IMR-90 (cell line): ENCODE results near the gene TULP4. TPM values are rescaled to one million over a fixed set of nuclear protein-coding genes. Genes with fewer than 3 reads are reported as not detected.

Experiments used
- ATAC-seq: fragments of 200-7000 bp; cut with Tn5 transposase; 2 replicates; pipeline ENCODE4 v1.9.1; 2020; ENCODE audit warnings: low read depth, mild to moderate bottlenecking, moderate library complexity
- BruUV-seq: library from RNA; stranded (reverse); fragments of 400-500 nt; replicated peaks from 2 replicates; lab custom pipeline; 2021; lab: Mats Ljungman, UMichigan
- CTCF ChIA-PET: fragments of 300-600 bp; formaldehyde crosslinking; extraction: SDS; loops from one replicate; lab custom pipeline; 2021; ENCODE audit warnings: antibody characterized with exemption; lab: Yijun Ruan, JAX
- POLR2A ChIA-PET: fragments of 300-600 bp; sonication (Branson Sonifier 250); formaldehyde crosslinking; loops from one replicate; lab custom pipeline; 2022; ENCODE audit warnings: antibody characterized with exemption; ENCODE audit not compliant: unreplicated experiment; lab: Charles Lee
- DNase-seq: peaks from one replicate; pipeline ENCODE4 v3.0.0; 2013
- H2AFZ ChIP-seq: replicated peaks from 2 replicates; pipeline ENCODE3; 2013; ENCODE audit warnings: low read length, mild to moderate bottlenecking; ENCODE audit not compliant: poor library complexity
- H2AK5ac ChIP-seq: 2 replicates; pipeline ENCODE4 v1.6.1; 2013; ENCODE audit warnings: low read depth, low read length, inconsistent platforms
- H2AK9ac ChIP-seq: replicated peaks from 2 replicates; pipeline ENCODE3; 2013; ENCODE audit warnings: mild to moderate bottlenecking, low read depth, low read length, moderate library complexity; ENCODE audit not compliant: poor library complexity
- H2BK120ac ChIP-seq: 2 replicates; pipeline ENCODE4 v1.6.1; 2013; ENCODE audit warnings: low read depth, low read length, inconsistent platforms
- H2BK15ac ChIP-seq: 3 replicates; pipeline ENCODE4 v1.6.1; 2013; ENCODE audit warnings: low read depth, low read length, inconsistent platforms
- H2BK20ac ChIP-seq: 2 replicates; pipeline ENCODE4 v1.6.1; 2013; ENCODE audit warnings: low read depth, mild to moderate bottlenecking, inconsistent platforms, low read length, moderate library complexity
- H2BK5ac ChIP-seq: 2 replicates; pipeline ENCODE4 v1.6.1; 2013; ENCODE audit warnings: mild to moderate bottlenecking, low read depth, low read length, inconsistent platforms; ENCODE audit not compliant: poor library complexity, severe bottlenecking
- H3K14ac ChIP-seq: replicated peaks from 2 replicates; pipeline ENCODE4 v1.6.1; 2013; ENCODE audit warnings: low read depth, low read length, inconsistent platforms
- H3K18ac ChIP-seq: 2 replicates; pipeline ENCODE4 v1.6.1; 2013; ENCODE audit warnings: low read depth, low read length, control low read depth
- H3K23ac ChIP-seq: 2 replicates; pipeline ENCODE4 v1.6.1; 2013; ENCODE audit warnings: low read depth, low read length, inconsistent platforms
- H3K27ac ChIP-seq: 2 replicates; pipeline ENCODE4 v1.5.1; 2013; ENCODE audit warnings: mild to moderate bottlenecking, control low read depth, low read length; ENCODE audit not compliant: insufficient read depth
- H3K27me3 ChIP-seq: 2 replicates; pipeline ENCODE4 v1.6.1; 2013; ENCODE audit warnings: low read length; ENCODE audit not compliant: control insufficient read depth, insufficient read depth
- H3K36me3 ChIP-seq: 2 replicates; pipeline ENCODE4 v1.6.1; 2013; ENCODE audit warnings: low read length, mixed read lengths; ENCODE audit not compliant: control insufficient read depth, insufficient read depth
- H3K4ac ChIP-seq: 2 replicates; pipeline ENCODE4 v1.6.1; 2013; ENCODE audit warnings: low read depth, low read length, inconsistent platforms
- H3K4me1 ChIP-seq: 2 replicates; pipeline ENCODE4 v1.6.1; 2013; ENCODE audit warnings: low read length, mixed read lengths; ENCODE audit not compliant: control insufficient read depth, insufficient read depth
- H3K4me2 ChIP-seq: 2 replicates; pipeline ENCODE4 v1.6.1; 2013; ENCODE audit warnings: low read depth, mild to moderate bottlenecking, control low read depth, low read length, moderate library complexity
- H3K4me3 ChIP-seq: 2 replicates; pipeline ENCODE4 v1.5.1; 2013; ENCODE audit warnings: low read depth, mild to moderate bottlenecking, control low read depth, low read length, moderate library complexity; ENCODE audit not compliant: insufficient read depth
- H3K56ac ChIP-seq: 2 replicates; pipeline ENCODE4 v1.6.1; 2013; ENCODE audit warnings: low read length, inconsistent platforms; ENCODE audit not compliant: insufficient read depth; ENCODE audit errors: extremely low read depth
- H3K79me1 ChIP-seq, 2 experiments: 2 replicates each; pipeline ENCODE4 v1.6.1; 2013; ENCODE audit warnings: low read length in 2 of 2, inconsistent platforms in 1 of 2, low read depth in 1 of 2
- H3K9ac ChIP-seq: 2 replicates; pipeline ENCODE4 v1.6.1; 2013; ENCODE audit warnings: low read depth, low read length, control low read depth
- H3K9me1 ChIP-seq: 2 replicates; pipeline ENCODE4 v1.6.1; 2013; ENCODE audit warnings: low read length, inconsistent platforms; ENCODE audit not compliant: insufficient read depth
- H3K9me3 ChIP-seq: 2 replicates; pipeline ENCODE4 v1.6.1; 2013; ENCODE audit warnings: low read length; ENCODE audit not compliant: control insufficient read depth, insufficient read depth
- H4K20me1 ChIP-seq: 2 replicates; pipeline ENCODE4 v1.6.1; 2013; ENCODE audit warnings: low read length, inconsistent platforms; ENCODE audit not compliant: insufficient read depth
- H4K5ac ChIP-seq: 2 replicates; pipeline ENCODE4 v1.6.1; 2013; ENCODE audit warnings: mild to moderate bottlenecking, low read depth, low read length, control low read depth
- H4K8ac ChIP-seq, 2 experiments: 2 replicates each; pipeline ENCODE4 v1.6.1; 2013; ENCODE audit warnings: low read depth in 2 of 2, low read length in 2 of 2, control low read depth in 1 of 2, inconsistent platforms in 1 of 2
- H4K91ac ChIP-seq: 2 replicates; pipeline ENCODE4 v1.6.1; 2013; ENCODE audit warnings: low read depth, low read length, inconsistent platforms; ENCODE audit not compliant: insufficient read depth
- BHLHE40 ChIP-seq: fragments of 150-350 bp; IDR thresholded peaks from 2 replicates; pipeline ENCODE4 v1.6.1; 2016; ENCODE audit warnings: mild to moderate bottlenecking, low read depth, low read length
- CEBPB ChIP-seq: IDR thresholded peaks from 2 replicates; pipeline ENCODE4 v1.6.1; 2012; ENCODE audit warnings: low read depth, low read length, improper control_type of control experiment
- CHD1 ChIP-seq: IDR thresholded peaks from 2 replicates; pipeline ENCODE4 v1.6.1; 2012; ENCODE audit warnings: low read depth, low read length, improper control_type of control experiment
- CTCF ChIP-seq: conservative IDR thresholded peaks from 2 replicates; pipeline ENCODE4 v1.5.1; 2012; ENCODE audit warnings: mild to moderate bottlenecking, low read depth, low read length, improper control_type of control experiment
- ELK1 ChIP-seq: fragments of 150-350 bp; IDR thresholded peaks from 2 replicates; pipeline ENCODE4 v1.6.1; 2016; ENCODE audit warnings: low read depth, mild to moderate bottlenecking, low read length, moderate library complexity, borderline replicate concordance
- MAFK ChIP-seq: IDR thresholded peaks from 2 replicates; pipeline ENCODE4 v1.6.1; 2012; ENCODE audit warnings: low read depth, low read length, improper control_type of control experiment
- MXI1 ChIP-seq: IDR thresholded peaks from 2 replicates; pipeline ENCODE4 v1.6.1; 2012; ENCODE audit warnings: low read depth, mild to moderate bottlenecking, low read length, moderate library complexity, borderline replicate concordance
- POLR2A ChIP-seq: IDR thresholded peaks from 2 replicates; pipeline ENCODE4 v1.6.1; 2012; ENCODE audit warnings: mild to moderate bottlenecking, low read depth, low read length
- RAD21 ChIP-seq: IDR thresholded peaks from 2 replicates; pipeline ENCODE4 v1.6.1; 2012; ENCODE audit warnings: low read length, improper control_type of control experiment
- RCOR1 ChIP-seq: IDR thresholded peaks from 2 replicates; pipeline ENCODE4 v1.6.1; 2012; ENCODE audit warnings: mild to moderate bottlenecking, low read length, improper control_type of control experiment; ENCODE audit not compliant: insufficient replicate concordance
- RFX5 ChIP-seq: IDR thresholded peaks from 2 replicates; pipeline ENCODE4 v1.8.0; 2012; ENCODE audit warnings: low read depth, mild to moderate bottlenecking, low read length, moderate library complexity
- SMC3 ChIP-seq: fragments of 150-350 bp; IDR thresholded peaks from 2 replicates; pipeline ENCODE4 v1.6.1; 2016; ENCODE audit warnings: low read depth, mild to moderate bottlenecking, antibody characterized with exemption, low read length, moderate library complexity
- WGBS, 2 experiments: methylation state at CpG; one replicate each; pipeline versions ENCODE4 v1.1.5 to v1.1.7; 2013; ENCODE audit warnings: missing lambda C conversion rate in 2 of 2; ENCODE audit not compliant: insufficient read length in 1 of 2; ENCODE audit errors: extremely low coverage in 2 of 2; 5-methylcytosine and 5-hydroxymethylcytosine counted together
- dilution Hi-C: fragments of 300-500 bp; cut with HindIII; formaldehyde crosslinking; loops from one replicate; pipeline ENCODE4 v1.14.3; 2018; ENCODE audit warnings: low sequenced_read_pairs; ENCODE audit not compliant: unreplicated experiment
- in situ Hi-C: fragments of 300-500 bp; cut with MboI; formaldehyde crosslinking; loops from 3 replicates; pipeline ENCODE4 v1.14.3; 2019; ENCODE audit warnings: low sequenced_read_pairs, inconsistent platforms, mixed read lengths
- intact Hi-C: fragments of 100-400 bp; cut with micrococcal nuclease; formaldehyde crosslinking; loops from 2 replicates; pipeline ENCODE4 v1.10.0; 2022
- polyA plus RNA-seq, 3 experiments: library from polyadenylated mRNA; depleted of rRNA; stranded (reverse); fragments of >200 nt; gene quantifications; 2 replicates each; pipeline ENCODE4 v1.2.3, GENCODE V29; 2012; ENCODE audit warnings: low replicate concordance in 1 of 3
- total RNA-seq: library from RNA; depleted of rRNA; stranded (reverse); fragments of >200 nt; gene quantifications from 2 replicates; pipeline ENCODE4 v1.2.3, GENCODE V29; 2012
- TF ChIP-seq, protein P1 (sequence below): fragments of 150-350 bp; IDR thresholded peaks from 2 replicates; pipeline ENCODE4 v1.6.1; 2017; ENCODE audit warnings: mild to moderate bottlenecking, antibody characterized with exemption, low read length, low read depth

TULP4 gene
- total and polyA plus RNA-seq, 2 of the 4 experiments (the other 2 are of a cell fraction): 8.1 to 30.6 TPM

GRCh38 chr6:158356586-158357546, 44.6 kb downstream of the TULP4 start:
- 100% methylated on average over 2 of the region's 12 CpGs; no CpG with 5 or more reads in 1 of the 2 experiments for WGBS, 2 experiments
- Histone ChIP-seq H4K5ac (no peak overlapping the region), H2AK5ac (no peak overlapping the region), H2AK9ac (no peak overlapping the region), H3K4me1 (peaks cover 9% of the 10 kb centered on the region), H2BK20ac (no peak overlapping the region), H4K20me1 (peaks cover 31% of the 10 kb centered on the region), H3K27ac (no peak overlapping the region; the same call in 1 of the 2 replicates), H3K9ac (no peak overlapping the region), H4K8ac (no peak overlapping the region), H3K14ac (no peak overlapping the region), H3K18ac (no peak overlapping the region), H3K4me2 (no peak overlapping the region), H3K9me3 (no peaks in the 10 kb centered on the region), H2BK5ac (no peak overlapping the region), H2BK120ac (no peak overlapping the region), H3K4ac (no peak overlapping the region), H3K36me3 (no peaks in the 10 kb centered on the region), H4K91ac (no peak overlapping the region), H3K27me3 (no peaks in the 10 kb centered on the region), H3K56ac (no peak overlapping the region), H2AFZ (no peak overlapping the region), H3K23ac (0 out of 2 replicates have a peak overlapping the region, but pooled peaks have one; percentile 46), H2BK15ac (no peak overlapping the region), H3K9me1 (peaks cover 8% of the 10 kb centered on the region; the same call in 1 of the 2 replicates), H3K4me3 (no peak overlapping the region), H3K79me1 (peaks cover 24 to 44% of the 10 kb centered on the region in 2 experiments)
- dilution Hi-C loops: no loop called here
- intact Hi-C loops: loop anchor here (10.0 kb wide), 1 partner anchor 122 kb away; no protein-coding TSS in a partner anchor
- ChIA-PET POLR2A (no interaction called here), CTCF (interaction anchor here (0.7 kb wide), 1 partner anchor 30 kb away, joined by 3 read pairs; no protein-coding TSS in a partner anchor)
- ATAC-seq: no peak
- BruUV-seq: no TSS peak
- in situ Hi-C loops: no loop called here
- DNase-seq: no peak
- TF ChIP-seq SMC3 (no peak), BHLHE40 (no peak), RAD21 (no peak), RCOR1 (no peak), MAFK (no peak), CTCF (no peak), CHD1 (no peak), CEBPB (no peak), POLR2A (no peak), MXI1 (no peak), ELK1 (no peak), RFX5 (no peak)
- TF ChIP-seq, protein P1, sequence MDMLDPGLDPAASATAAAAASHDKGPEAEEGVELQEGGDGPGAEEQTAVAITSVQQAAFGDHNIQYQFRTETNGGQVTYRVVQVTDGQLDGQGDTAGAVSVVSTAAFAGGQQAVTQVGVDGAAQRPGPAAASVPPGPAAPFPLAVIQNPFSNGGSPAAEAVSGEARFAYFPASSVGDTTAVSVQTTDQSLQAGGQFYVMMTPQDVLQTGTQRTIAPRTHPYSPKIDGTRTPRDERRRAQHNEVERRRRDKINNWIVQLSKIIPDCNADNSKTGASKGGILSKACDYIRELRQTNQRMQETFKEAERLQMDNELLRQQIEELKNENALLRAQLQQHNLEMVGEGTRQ: no peak
